GM23338 (cell line): ENCODE data around the gene DNAAF8. TPM values are rescaled to one million over a fixed set of nuclear protein-coding genes. Genes with fewer than 3 reads are reported as not detected.

Source experiments
- ATAC-seq: fragments of 200-7000 bp; cut with Tn5 transposase; 3 replicates; pipeline ENCODE4 v1.9.1; 2020
- DNase-seq: peaks from one replicate; pipeline ENCODE4 v3.0.0-alpha.2; 2015; ENCODE audit warnings: low spot score
- H2AFZ ChIP-seq: fragments of 200-600 bp; sonication (generic); 2 replicates; pipeline ENCODE4 v1.8.0; 2016; ENCODE audit warnings: antibody characterized with exemption, mild to moderate bottlenecking, moderate library complexity
- H3F3A ChIP-seq: fragments of 200-600 bp; sonication (generic); replicated peaks from 2 replicates; pipeline ENCODE4 v1.8.0; 2017; ENCODE audit warnings: antibody characterized with exemption, mixed run types, low read depth
- H3K27ac ChIP-seq: fragments of 200-600 bp; sonication (generic); 2 replicates; pipeline ENCODE4 v1.6.1; 2016; ENCODE audit warnings: low read depth
- H3K27me3 ChIP-seq: fragments of 200-600 bp; sonication (generic); 2 replicates; pipeline ENCODE4 v1.8.0; 2016; ENCODE audit warnings: mild to moderate bottlenecking, mixed run types, moderate library complexity; ENCODE audit not compliant: insufficient read depth
- H3K36me3 ChIP-seq: fragments of 200-600 bp; sonication (generic); 2 replicates; pipeline ENCODE4 v1.8.0; 2016; ENCODE audit warnings: mild to moderate bottlenecking; ENCODE audit not compliant: insufficient read depth
- H3K4me1 ChIP-seq: fragments of 200-600 bp; sonication (generic); 2 replicates; pipeline ENCODE4 v1.8.0; 2016; ENCODE audit warnings: mild to moderate bottlenecking, moderate library complexity; ENCODE audit not compliant: insufficient read depth
- H3K4me2 ChIP-seq: fragments of 200-600 bp; sonication (generic); 2 replicates; pipeline ENCODE4 v1.7.1; 2017; ENCODE audit warnings: mixed run types
- H3K4me3 ChIP-seq: fragments of 200-600 bp; sonication (generic); 2 replicates; pipeline ENCODE4 v1.6.1; 2016; ENCODE audit warnings: mixed run types
- H3K79me2 ChIP-seq: fragments of 200-600 bp; sonication (generic); replicated peaks from 2 replicates; pipeline ENCODE4 v1.8.0; 2017; ENCODE audit warnings: mild to moderate bottlenecking; ENCODE audit not compliant: insufficient read depth
- H3K9me2 ChIP-seq: fragments of 200-600 bp; sonication (generic); 2 replicates; pipeline ENCODE4 v1.8.0; 2017; ENCODE audit not compliant: insufficient read depth
- H4K20me1 ChIP-seq: fragments of 200-600 bp; sonication (generic); replicated peaks from 2 replicates; pipeline ENCODE4 v1.8.0; 2017; ENCODE audit warnings: mild to moderate bottlenecking; ENCODE audit not compliant: insufficient read depth
- H3K27ac Mint-ChIP-seq: 2 replicates; pipeline ENCODE4 v1.8.0; 2020; ENCODE audit warnings: inconsistent platforms, mild to moderate bottlenecking, moderate library complexity, mixed read lengths
- H3K27me3 Mint-ChIP-seq: 3 replicates; pipeline ENCODE4 v1.8.0; 2022; ENCODE audit warnings: low read depth, mild to moderate bottlenecking, moderate library complexity, mixed read lengths, inconsistent platforms; ENCODE audit not compliant: insufficient read depth, poor library complexity
- H3K36me3 Mint-ChIP-seq: 3 replicates; pipeline ENCODE4 v1.8.0; 2021; ENCODE audit warnings: low read depth, mild to moderate bottlenecking, inconsistent platforms, moderate library complexity, mixed read lengths
- H3K4me1 Mint-ChIP-seq: 3 replicates; pipeline ENCODE4 v1.8.0; 2020; ENCODE audit warnings: mild to moderate bottlenecking, inconsistent platforms, mixed read lengths
- H3K4me3 Mint-ChIP-seq: 3 replicates; pipeline ENCODE4 v1.8.0; 2021; ENCODE audit warnings: moderate library complexity, mild to moderate bottlenecking, inconsistent platforms, mixed read lengths
- H3K9me3 Mint-ChIP-seq: 3 replicates; pipeline ENCODE4 v1.8.0; 2020; ENCODE audit warnings: moderate library complexity, mild to moderate bottlenecking, inconsistent platforms, mixed read lengths
- CREB1 ChIP-seq: fragments of 250-450 bp; sonication (Bioruptor Pico); IDR thresholded peaks from 2 replicates; pipeline ENCODE4 v1.5.0; 2020; ENCODE audit warnings: low read depth, mild to moderate bottlenecking, moderate library complexity
- ETS1 ChIP-seq: IDR thresholded peaks from 2 replicates; pipeline ENCODE4 v1.6.1; 2016; ENCODE audit warnings: antibody characterized with exemption
- EZH2 ChIP-seq: fragments of 200-600 bp; sonication (generic); IDR thresholded peaks from one replicate; pipeline ENCODE4 v1.8.0; 2017; ENCODE audit warnings: antibody characterized with exemption, mild to moderate bottlenecking, low read depth; ENCODE audit not compliant: unreplicated experiment
- EZH2phosphoT487 ChIP-seq: fragments of 200-600 bp; sonication (generic); IDR thresholded peaks from one replicate; pipeline ENCODE4 v1.8.1; 2018; ENCODE audit warnings: antibody characterized with exemption; ENCODE audit not compliant: unreplicated experiment
- NANOG ChIP-seq: IDR thresholded peaks from 2 replicates; pipeline ENCODE4 v1.6.1; 2016; ENCODE audit warnings: antibody characterized with exemption, borderline replicate concordance
- POLR2AphosphoS5 ChIP-seq: IDR thresholded peaks from 2 replicates; pipeline ENCODE4 v1.6.1; 2016; ENCODE audit warnings: antibody characterized with exemption, low read depth
- REST ChIP-seq: IDR thresholded peaks from one replicate; pipeline ENCODE4 v1.6.1; 2018; ENCODE audit warnings: antibody characterized with exemption; ENCODE audit not compliant: unreplicated experiment
- ZNF114 ChIP-seq: fragments of 250-450 bp; sonication (Bioruptor Pico); IDR thresholded peaks from 2 replicates; pipeline ENCODE4 v1.5.0; 2020; ENCODE audit warnings: mild to moderate bottlenecking, moderate library complexity
- ZNF331 ChIP-seq: fragments of 250-450 bp; sonication (Bioruptor Pico); IDR thresholded peaks from 2 replicates; pipeline ENCODE4 v1.5.0; 2020; ENCODE audit warnings: low read depth, mild to moderate bottlenecking, moderate library complexity
- ZNF462 ChIP-seq: fragments of 250-450 bp; sonication (Bioruptor Pico); IDR thresholded peaks from 2 replicates; pipeline ENCODE4 v1.5.0; 2020; ENCODE audit warnings: mild to moderate bottlenecking, moderate library complexity
- polyA plus RNA-seq: library from polyadenylated mRNA; unstranded; fragments of >200 nt; fragmentation: Nextera tagmentation; extraction: Ambion mirVana; gene quantifications from 2 replicates; pipeline ENCODE4 v1.2.1, GENCODE V29; 2016
- total RNA-seq: library from RNA; depleted of rRNA; stranded (reverse); fragments of >200 nt; shearing (Covaris generic); gene quantifications from 2 replicates; pipeline ENCODE4 v1.2.3, GENCODE V29; 2014

DNAAF8 gene
- total and polyA plus RNA-seq, 2 experiments from 2014 or later = 0.34 to 1.3 TPM

- H3K27me3 Mint-ChIP-seq = peaks cover 9% of the 10 kb centered on the region
- TF ChIP-seq POLR2AphosphoS5 = no peak
- H3K4me1 ChIP-seq = no peaks in the 10 kb centered on the region
- H3K27me3 ChIP-seq = no peaks in the 10 kb centered on the region
- peaks cover 8% of the 10 kb centered on the region; the same call in 2 of the 3 replicates for H3K36me3 Mint-ChIP-seq
- H4K20me1 ChIP-seq = no peaks in the 10 kb centered on the region
- no peaks in the 10 kb centered on the region for H3K79me2 ChIP-seq
- H3K27ac ChIP-seq = no peak overlapping the region
- peaks cover 3% of the 10 kb centered on the region; the same call in 2 of the 3 replicates for H3K9me3 Mint-ChIP-seq
- no peaks in the 10 kb centered on the region for H3K36me3 ChIP-seq
- no peak overlapping the region for H2AFZ ChIP-seq
- no peak overlapping the region for H3K4me3 ChIP-seq
- H3F3A ChIP-seq = no peaks in the 10 kb centered on the region
- no peak overlapping the region for H3K4me3 Mint-ChIP-seq
- H3K4me1 Mint-ChIP-seq = 0 out of 3 replicates have a peak, but pooled peaks cover 2% of the 10 kb centered on the region
- DNase-seq = no peak
- H3K4me2 ChIP-seq = no peak overlapping the region
- no peaks in the 10 kb centered on the region for H3K9me2 ChIP-seq
- no peak overlapping the region; the same call in 1 of the 2 replicates for H3K27ac Mint-ChIP-seq
- no peak for ATAC-seq
Measured at GRCh38 chr16:4776141-4776705, 41.9 kb downstream of the DNAAF8 start.

GRCh38 chr16:4777339-4778049, 43.2 kb downstream of the DNAAF8 start:
- no peak overlapping the region for H3K27ac ChIP-seq
- no peak overlapping the region for H3K4me2 ChIP-seq
- no peak for ATAC-seq
- H3K4me3 Mint-ChIP-seq = no peak overlapping the region
- H3K36me3 Mint-ChIP-seq = peaks cover 8% of the 10 kb centered on the region; the same call in 2 of the 3 replicates
- DNase-seq = no peak
- no peak overlapping the region for H3K4me3 ChIP-seq
- H3K36me3 ChIP-seq = no peaks in the 10 kb centered on the region
- H2AFZ ChIP-seq = no peak overlapping the region; the same call in 1 of the 2 replicates
- no peak overlapping the region for H3K27ac Mint-ChIP-seq
- H3K27me3 ChIP-seq = no peaks in the 10 kb centered on the region
- no peaks in the 10 kb centered on the region for H3K9me2 ChIP-seq
- no peaks in the 10 kb centered on the region for H4K20me1 ChIP-seq
- no peaks in the 10 kb centered on the region for H3K4me1 Mint-ChIP-seq
- H3F3A ChIP-seq = no peaks in the 10 kb centered on the region
- H3K27me3 Mint-ChIP-seq = peaks cover 15% of the 10 kb centered on the region
- H3K4me1 ChIP-seq = no peaks in the 10 kb centered on the region
- no peaks in the 10 kb centered on the region for H3K79me2 ChIP-seq
- peaks cover 3% of the 10 kb centered on the region; the same call in 2 of the 3 replicates for H3K9me3 Mint-ChIP-seq
- TF ChIP-seq ZNF114 (CRISPR knock-in tag) (no peak), ZNF462 (no peak), CREB1 (no peak), POLR2AphosphoS5 (no peak), EZH2phosphoT487 (no peak), REST (no peak), ETS1 (no peak), EZH2 (no peak), ZNF331 (CRISPR knock-in tag) (no peak), NANOG (no peak)
